HepG2 (cell line): ENCODE measurements around the gene TENT5A. TPM values are rescaled to one million over a fixed set of nuclear protein-coding genes. Genes with fewer than 3 reads are reported as not detected.

Experiments
- ATAC-seq: fragments of 200-7000 bp; cut with Tn5 transposase; 3 replicates; pipeline ENCODE4 v1.9.1; 2020; ENCODE audit warnings: mild to moderate bottlenecking, moderate library complexity
- BruUV-seq: library from RNA; stranded (reverse); fragments of 400-500 nt; replicated peaks from 2 replicates; lab custom pipeline; 2021; lab: Mats Ljungman, UMichigan
- CTCF ChIA-PET: fragments of 300-600 bp; formaldehyde crosslinking; extraction: SDS; loops from one replicate; lab custom pipeline; 2021; ENCODE audit warnings: low total read pairs, inconsistent platforms, low intra/inter-chr PET ratio; lab: Yijun Ruan, JAX
- POLR2A ChIA-PET: fragments of 350-600 bp; sonication (Branson Sonifier 250); formaldehyde crosslinking; loops from one replicate; lab custom pipeline; 2020; ENCODE audit warnings: antibody characterized with exemption, inconsistent platforms; lab: Yijun Ruan, JAX
- DNase-seq: peaks from one replicate; pipeline ENCODE4 v3.0.0-alpha.2; 2015; ENCODE audit warnings: low spot score
- FAIRE-seq: peaks from 3 replicates; lab custom pipeline; 2011; peaks lifted over from hg19 to GRCh38; lab: Jason Lieb, UNC
- H2AFZ ChIP-seq: one replicate; pipeline ENCODE4 v1.6.1; 2011; ENCODE audit warnings: low read length, inconsistent platforms
- H3K27ac ChIP-seq: fragments of 300-600 bp; 3 replicates; pipeline ENCODE4 v1.8.0; 2011; ENCODE audit warnings: mixed run types, mild to moderate bottlenecking, mixed read lengths, low read length, inconsistent platforms; ENCODE audit not compliant: insufficient read depth; ENCODE audit errors: extremely low read length
- H3K27me3 ChIP-seq, 2 experiments: fragments of 200-600 bp in 1 of 2; 2 replicates in 1 of 2; 3 replicates in 1 of 2; pipeline versions ENCODE4 v1.6.0 to v1.8.0; 2011; ENCODE audit warnings: low read length in 2 of 2, mild to moderate bottlenecking in 2 of 2, moderate library complexity in 2 of 2, inconsistent platforms in 1 of 2; ENCODE audit not compliant: insufficient read depth in 2 of 2, control insufficient read depth in 1 of 2
- H3K36me3 ChIP-seq, 2 experiments: fragments of 200-600 bp in 1 of 2; replicated peaks in 1 of 2; 2 replicates in 1 of 2; 3 replicates in 1 of 2; pipeline versions ENCODE4 v1.5.1 to v1.8.0; 2011; ENCODE audit warnings: low read length in 2 of 2, inconsistent platforms in 1 of 2; ENCODE audit not compliant: insufficient read depth in 2 of 2, control insufficient read depth in 1 of 2
- H3K4me1 ChIP-seq: 2 replicates; pipeline ENCODE4 v1.5.1; 2012; ENCODE audit warnings: low read length, inconsistent platforms; ENCODE audit not compliant: insufficient read depth
- H3K4me2 ChIP-seq: 2 replicates; pipeline ENCODE4 v1.6.0; 2011; ENCODE audit warnings: low read depth, low read length, inconsistent platforms
- H3K4me3 ChIP-seq, 3 experiments: fragments of 200-600 bp in 1 of 3; sonication (generic), shearing (Covaris generic) in 1 of 3; replicated peaks in 1 of 3; 2 replicates each; pipeline ENCODE4 v1.5.1; 2011 to 2016; ENCODE audit warnings: low read length in 3 of 3, inconsistent platforms in 2 of 3, low read depth in 2 of 3, mild to moderate bottlenecking in 2 of 3, control low read depth in 1 of 3, mixed read lengths in 1 of 3; ENCODE audit not compliant: insufficient read depth in 1 of 3
- H3K79me2 ChIP-seq: one replicate; pipeline ENCODE4 v1.6.1; 2011; ENCODE audit warnings: low read length, inconsistent platforms; ENCODE audit not compliant: insufficient read depth
- H3K9ac ChIP-seq: 2 replicates; pipeline ENCODE4 v1.6.0; 2011; ENCODE audit warnings: mild to moderate bottlenecking, low read depth, low read length, inconsistent platforms; ENCODE audit not compliant: insufficient read depth
- H3K9me3 ChIP-seq: 2 replicates; pipeline ENCODE4 v1.5.1; 2012; ENCODE audit warnings: mild to moderate bottlenecking, low read length
- H4K20me1 ChIP-seq: 2 replicates; pipeline ENCODE4 v1.6.0; 2011; ENCODE audit warnings: inconsistent platforms, mild to moderate bottlenecking, low read length, moderate library complexity; ENCODE audit not compliant: insufficient read depth
- ATF3 ChIP-seq: sonication (generic); formaldehyde crosslinking; IDR thresholded peaks from 2 replicates; pipeline ENCODE4 v1.4.0; 2020; ENCODE audit warnings: missing genetic modification reagents
- DR1 ChIP-seq: sonication (generic); formaldehyde crosslinking; IDR thresholded peaks from 2 replicates; pipeline ENCODE4 v1.8.0; 2021; ENCODE audit warnings: mild to moderate bottlenecking, missing genetic modification reagents, inconsistent platforms
- EEA1 ChIP-seq: sonication (generic); formaldehyde crosslinking; IDR thresholded peaks from 2 replicates; pipeline ENCODE4 v1.5.1; 2020; ENCODE audit warnings: mild to moderate bottlenecking, missing genetic modification reagents, borderline replicate concordance
- HBP1 ChIP-seq: IDR thresholded peaks from 2 replicates; pipeline ENCODE4 v1.6.1; 2016; ENCODE audit warnings: low read depth, control low read depth
- RARA ChIP-seq: IDR thresholded peaks from 2 replicates; pipeline ENCODE4 v1.6.1; 2016; ENCODE audit warnings: missing genetic modification reagents, missing compliant biosample characterization
- RCOR2 ChIP-seq: IDR thresholded peaks from 2 replicates; pipeline ENCODE4 v1.6.1; 2016; ENCODE audit warnings: missing biosample characterization, missing genetic modification reagents
- ZC3H4 ChIP-seq: sonication (generic); formaldehyde crosslinking; IDR thresholded peaks from 2 replicates; pipeline ENCODE4 v1.4.0; 2020; ENCODE audit warnings: missing genetic modification reagents, borderline replicate concordance
- ZNF446 ChIP-seq: sonication (generic); formaldehyde crosslinking; IDR thresholded peaks from 2 replicates; pipeline ENCODE4 v1.5.0; 2020; ENCODE audit warnings: mild to moderate bottlenecking, missing genetic modification reagents
- WGBS: methylation state at CpG from one replicate; pipeline ENCODE4 v1.1.6; 2017; ENCODE audit warnings: low lambda C conversion rate; 5-methylcytosine and 5-hydroxymethylcytosine counted together
- in situ Hi-C: cut with HindIII; loops from 2 replicates; pipeline ENCODE4 v1.10.0; 2017; ENCODE audit warnings: low pct_unique_long_range_greater_than_20kb; ENCODE audit not compliant: extremely low pct_ligation_motif_present
- intact Hi-C: fragments of 100-400 bp; cut with micrococcal nuclease; formaldehyde crosslinking; loops from one replicate; pipeline ENCODE4 v1.10.0; 2022; ENCODE audit not compliant: unreplicated experiment
- polyA plus RNA-seq, 8 experiments: library from polyadenylated mRNA; depleted of rRNA in 3 of 8; stranded (reverse) in 7 of 8; unstranded in 1 of 8; fragments of >200 nt; fragmentation: Illumina TruSeq in 4 of 8; extraction: Trizol in 4 of 8; gene quantifications; 2 replicates each; pipeline versions ENCODE4 v1.2.1 to v1.2.3, GENCODE V29; 2011 to 2016; ENCODE audit warnings: low read depth in 4 of 8, missing spikeins in 1 of 8, mixed read lengths in 1 of 8; ENCODE audit not compliant: insufficient read depth in 1 of 8
- total RNA-seq, 5 experiments: library from RNA; depleted of rRNA; stranded (reverse); fragments of >200 nt; fragmentation: Illumina TruSeq; extraction: Trizol; gene quantifications; 2 replicates each; pipeline ENCODE4 v1.2.3, GENCODE V29; 2016; ENCODE audit warnings: low read depth in 1 of 5

TENT5A gene
- total and polyA plus RNA-seq, 2 of the 13 experiments (the other 11 are each of a cell fraction or from before 2014, with no cell fraction given), result 8.0 to 13.8 TPM

GRCh38 chr6:81763051-81763450, 10.6 kb upstream of the TENT5A start:
- intact Hi-C loops (no loop called here), in situ Hi-C loops (no loop called here)
- no peak for TF ChIP-seq EEA1 (CRISPR knock-in tag)
- TF ChIP-seq DR1 (CRISPR knock-in tag), result no peak
- no peak for TF ChIP-seq ZC3H4 (CRISPR knock-in tag)
- TF ChIP-seq ATF3 (CRISPR knock-in tag), result no peak
- TF ChIP-seq ZNF446, result no peak
- TF ChIP-seq RCOR2 (CRISPR knock-in tag), result no peak
- no peak for TF ChIP-seq RARA
- no peak for TF ChIP-seq HBP1 (CRISPR knock-in tag)
- H3K27me3 ChIP-seq, result no peaks in the 10 kb centered on the region
- no peaks in the 10 kb centered on the region for H4K20me1 ChIP-seq
- ATAC-seq, result no peak
- FAIRE-seq, result no peak
- ChIA-PET CTCF (no interaction called here), POLR2A (interaction anchor here (2.8 kb wide), 1 partner anchor 10 kb away, joined by 16 read pairs; the partner anchor contains the start of gene TENT5A)
- DNase-seq, result no peak
- H3K9me3 ChIP-seq, result no peaks in the 10 kb centered on the region
- H2AFZ ChIP-seq, result no peak overlapping the region
- no peak overlapping the region for H3K9ac ChIP-seq
- H3K4me3 ChIP-seq, result no peak overlapping the region
- no peaks in the 10 kb centered on the region for H3K36me3 ChIP-seq
- no TSS peak for BruUV-seq
- H3K27ac ChIP-seq, result no peak overlapping the region
- H3K4me1 ChIP-seq, result peaks cover 84% of the 10 kb centered on the region
- H3K79me2 ChIP-seq, result no peaks in the 10 kb centered on the region
- no peak overlapping the region for H3K4me2 ChIP-seq
- 78% methylated on average over 1 of the region's 1 CpG for WGBS
